HG03025 (cell line): ENCODE results near the gene PUSL1.

ENCODE experiments used
- ATAC-seq: cut with Tn5 transposase; IDR thresholded peaks from one replicate; pipeline ENCODE4 v1.9.1; 2021; ENCODE audit warnings: mild to moderate bottlenecking, moderate library complexity; ENCODE audit not compliant: unreplicated experiment, low FRiP score

The PUSL1 gene

DNA sequence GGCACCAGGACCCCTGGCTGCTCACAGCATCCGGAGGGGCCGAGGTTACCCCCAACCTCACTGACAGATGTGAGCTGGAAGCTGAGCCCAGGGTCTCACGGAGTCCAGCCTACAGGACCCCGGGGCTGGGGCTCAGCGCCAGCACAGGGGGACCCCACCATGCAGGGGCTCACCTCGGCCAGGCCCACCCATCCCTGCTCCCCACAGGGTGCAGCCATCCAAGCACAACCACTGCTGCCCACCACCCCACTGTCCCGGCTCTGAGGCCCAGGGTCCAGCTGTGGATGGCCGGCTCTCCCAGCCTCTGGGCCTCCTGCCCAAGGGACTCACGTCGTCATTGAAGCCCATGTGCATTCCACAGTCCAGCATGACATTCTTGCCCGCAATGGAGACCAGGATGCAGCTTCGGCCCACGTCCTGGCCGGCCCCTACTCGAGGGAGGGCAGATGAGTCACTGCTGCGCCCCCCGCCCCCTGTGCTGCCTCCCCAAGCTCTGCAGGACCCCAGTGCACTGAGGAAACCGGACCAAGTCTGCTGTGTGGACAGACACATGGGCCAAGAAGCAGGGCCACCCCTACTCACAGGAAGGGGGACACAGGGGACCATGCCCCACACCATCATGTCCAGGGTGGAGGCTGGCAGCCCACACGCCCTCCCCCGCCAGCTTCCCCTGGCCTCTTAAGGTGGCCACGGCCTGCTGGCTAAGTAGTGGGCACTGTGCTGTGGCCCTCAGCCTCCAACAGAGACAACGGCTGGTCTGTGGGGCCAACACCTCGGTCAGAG is 12.5 kb downstream of the PUSL1 start:
- no peak for ATAC-seq

DNA sequence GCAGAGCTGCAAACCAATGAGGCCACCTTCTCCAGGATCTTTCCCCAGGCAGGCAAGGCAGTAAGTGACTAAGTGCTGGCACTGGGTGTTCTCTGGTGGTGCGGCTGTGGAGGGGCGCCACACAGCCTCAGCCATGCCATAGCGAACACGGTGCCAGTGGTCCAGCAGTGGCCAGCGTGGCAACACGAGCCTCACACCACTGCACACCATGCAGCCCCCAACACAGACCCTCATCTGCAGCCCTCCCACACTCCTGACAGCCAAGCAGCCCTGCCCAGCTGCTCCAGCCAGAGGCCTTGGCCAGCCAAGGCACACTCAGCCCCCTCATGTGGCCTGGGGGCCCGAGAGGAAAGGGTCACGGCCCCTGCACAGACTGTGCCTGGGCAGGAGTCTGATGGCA is 13.1 kb downstream of the PUSL1 start:
- ATAC-seq = no peak

DNA sequence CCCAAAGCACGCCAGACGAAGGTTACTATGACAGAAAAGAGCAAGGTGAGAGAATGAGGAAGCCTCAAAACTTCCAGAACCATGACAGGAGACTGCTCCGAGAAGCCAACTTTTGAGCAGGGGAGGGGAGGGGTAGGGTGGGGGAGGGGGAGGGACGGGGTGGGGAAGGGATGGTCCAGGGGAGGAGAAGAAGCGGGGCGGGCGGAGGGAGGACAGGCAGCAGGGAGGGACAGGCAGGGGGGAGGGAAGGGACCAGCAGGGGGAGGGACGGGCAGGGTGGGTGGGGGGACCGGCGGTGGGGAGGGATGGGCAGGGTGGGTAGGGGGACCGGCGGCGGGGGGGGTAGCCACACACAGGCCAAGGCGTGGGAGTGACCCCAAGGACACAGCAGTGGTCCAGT is 14.0 kb downstream of the PUSL1 start:
- no peak for ATAC-seq

DNA sequence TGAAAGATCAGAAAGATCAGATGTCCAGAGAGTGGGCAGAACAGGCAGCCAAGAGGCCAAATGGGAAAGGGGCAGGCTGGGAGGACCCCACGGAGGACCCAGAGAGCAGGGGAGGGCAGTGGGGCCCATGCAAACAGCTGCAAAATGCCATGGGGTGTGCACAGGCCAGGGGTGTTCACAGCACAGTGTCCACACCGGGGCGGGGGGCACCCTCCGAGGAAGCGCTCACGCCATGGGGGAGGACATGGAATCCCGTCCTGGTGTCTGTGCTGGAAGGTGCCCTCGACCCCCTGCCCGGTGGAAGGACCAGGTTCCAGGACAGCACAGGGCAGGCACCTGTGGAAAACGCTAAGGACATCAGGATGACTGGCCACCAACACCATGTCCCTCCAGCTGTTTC is 14.6 kb downstream of the PUSL1 start:
- ATAC-seq = no peak

DNA sequence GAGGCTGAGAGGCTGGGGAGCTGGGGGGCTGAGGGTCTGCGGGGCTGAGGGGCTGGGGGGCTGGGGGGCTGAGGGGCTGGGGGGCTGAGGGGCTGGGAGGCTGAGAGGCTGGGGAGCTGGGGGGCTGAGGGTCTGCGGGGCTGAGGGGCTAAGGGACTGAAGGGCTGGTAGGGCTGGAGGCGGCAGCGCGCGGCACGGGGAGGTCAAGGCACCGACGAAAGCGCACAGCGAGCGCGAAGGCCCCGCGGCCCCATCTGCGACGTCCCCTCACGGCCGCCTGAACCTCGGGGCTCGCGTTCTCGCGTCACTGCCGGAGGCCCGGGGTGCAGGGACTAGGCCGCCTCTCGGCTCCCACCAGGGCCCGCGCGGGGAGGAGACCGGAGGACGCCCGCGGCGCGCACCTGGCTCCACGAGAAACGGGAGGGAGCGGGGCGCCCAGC is 15.7 kb downstream of the PUSL1 start:
- ATAC-seq = peak; percentile 12

DNA sequence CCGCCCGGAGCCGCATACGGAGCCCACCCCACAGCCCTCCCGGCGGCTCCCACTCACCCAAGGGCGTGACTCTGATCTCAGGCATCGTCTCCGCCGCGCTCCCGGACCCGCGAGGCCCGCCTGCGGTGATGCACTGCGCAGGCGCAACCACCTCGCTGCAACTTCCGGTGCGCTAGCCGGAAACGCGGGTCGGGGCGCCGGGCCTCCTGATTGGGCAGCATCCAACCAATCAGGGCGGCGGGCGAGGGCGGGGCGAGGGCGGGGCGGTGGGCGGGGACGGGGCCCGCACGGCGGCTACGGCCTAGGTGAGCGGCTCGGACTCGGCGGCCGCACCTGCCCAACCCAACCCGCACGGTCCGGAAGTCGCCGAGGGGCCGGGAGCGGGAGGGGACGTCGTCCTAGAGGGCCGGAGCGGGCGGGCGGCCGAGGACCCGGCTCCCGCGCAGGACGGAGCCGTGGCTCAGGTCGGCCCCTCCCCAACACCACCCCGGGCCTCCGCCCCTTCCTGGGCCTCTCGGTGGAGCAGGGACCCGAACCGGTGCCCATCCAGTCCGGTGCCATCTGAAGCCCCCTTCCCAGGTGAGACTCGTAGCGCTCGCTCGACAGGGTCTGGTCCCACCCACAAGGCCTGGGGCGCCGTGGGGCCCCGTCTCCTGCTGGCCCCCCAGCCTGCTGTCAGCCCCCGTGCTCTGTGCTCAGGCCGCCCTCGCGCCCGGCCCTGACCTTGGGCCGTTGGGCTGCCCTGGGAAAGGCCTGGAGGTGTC is 16.3 kb downstream of the PUSL1 start, which contains the start of the genes CPTP and INTS11:
CPTP (plus strand) TSS at position 279 of the 764 bp plus-strand sequence. CDS start 2,109 bp downstream, outside the sequence.
INTS11 (minus strand) TSS at position 137 of the 764 bp plus-strand sequence; CDS start at position 85, 52 bp downstream.
- peak; percentile 48 for ATAC-seq

DNA sequence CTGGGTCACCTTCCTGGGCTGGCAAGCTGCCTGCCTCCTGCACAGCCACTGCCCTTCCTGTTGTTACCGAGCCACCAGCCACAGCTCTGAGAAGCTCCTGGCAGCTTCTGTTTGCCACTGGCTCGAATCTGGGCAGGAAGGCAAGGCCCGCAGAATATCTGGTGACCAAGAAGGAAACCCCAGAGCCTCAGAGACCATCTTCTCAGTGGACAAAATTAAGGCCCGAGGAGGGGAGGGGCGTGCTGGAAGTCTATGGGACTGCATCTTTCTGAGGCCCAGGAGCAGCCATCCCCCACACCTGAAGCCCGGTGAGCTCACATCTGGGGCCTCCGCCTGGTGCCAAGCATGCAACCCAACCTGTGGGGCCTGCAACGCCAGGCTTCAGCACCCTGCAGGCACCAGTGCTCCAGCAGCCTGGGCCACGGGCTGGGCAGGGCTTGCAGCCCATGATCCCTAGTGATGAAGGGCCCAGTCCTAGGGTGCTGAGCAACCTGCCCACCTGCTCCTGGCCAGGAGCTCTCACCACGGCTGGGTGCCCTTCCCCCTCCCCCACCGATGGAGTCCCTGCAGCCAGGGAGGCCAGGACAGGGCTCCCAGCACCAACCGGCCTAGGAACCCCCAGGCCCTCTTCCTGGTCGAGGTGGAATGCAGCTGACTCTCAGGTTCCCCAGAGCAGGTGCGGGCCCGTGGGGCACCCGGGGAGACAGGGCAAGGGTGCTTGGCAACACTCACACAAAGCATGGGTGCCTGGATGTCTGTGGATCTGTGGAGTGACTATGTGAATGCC is 17.1 kb downstream of the PUSL1 start:
- no peak for ATAC-seq

DNA sequence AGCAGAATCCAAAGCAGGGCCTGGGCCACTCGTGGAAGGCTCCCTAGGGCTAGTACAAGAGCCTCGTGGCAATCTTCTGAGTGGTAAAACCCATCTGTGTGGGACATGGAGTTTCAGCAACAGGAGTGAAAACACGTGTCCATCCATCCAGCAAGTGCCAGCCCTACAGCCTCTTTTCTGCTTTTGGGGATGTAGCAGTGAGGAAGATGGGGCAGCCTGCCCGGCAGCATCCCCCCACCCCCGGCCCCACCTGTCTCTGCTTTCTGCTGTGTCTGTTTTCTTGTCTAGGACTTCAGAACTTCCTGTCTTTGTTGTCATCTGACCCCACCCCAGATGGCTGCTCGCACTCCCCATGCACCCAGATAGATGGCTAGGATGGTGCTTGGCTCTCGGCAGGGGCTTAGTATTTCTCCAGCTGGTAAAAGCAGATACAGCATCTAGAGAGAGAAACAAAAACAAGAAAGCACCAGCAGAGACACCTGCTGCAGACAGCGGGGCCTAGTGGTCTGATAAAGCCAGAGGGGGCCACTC is 17.7 kb downstream of the PUSL1 start:
- ATAC-seq = no peak

DNA sequence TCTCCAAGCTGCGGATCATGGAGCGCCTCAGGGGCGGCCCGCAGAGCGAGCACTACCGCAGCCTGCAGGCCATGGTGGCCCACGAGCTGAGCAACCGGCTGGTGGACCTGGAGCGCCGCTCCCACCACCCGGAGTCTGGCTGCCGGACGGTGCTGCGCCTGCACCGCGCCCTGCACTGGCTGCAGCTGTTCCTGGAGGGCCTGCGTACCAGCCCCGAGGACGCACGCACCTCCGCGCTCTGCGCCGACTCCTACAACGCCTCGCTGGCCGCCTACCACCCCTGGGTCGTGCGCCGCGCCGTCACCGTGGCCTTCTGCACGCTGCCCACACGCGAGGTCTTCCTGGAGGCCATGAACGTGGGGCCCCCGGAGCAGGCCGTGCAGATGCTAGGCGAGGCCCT is 18.9 kb downstream of the PUSL1 start:
- ATAC-seq = no peak

DNA sequence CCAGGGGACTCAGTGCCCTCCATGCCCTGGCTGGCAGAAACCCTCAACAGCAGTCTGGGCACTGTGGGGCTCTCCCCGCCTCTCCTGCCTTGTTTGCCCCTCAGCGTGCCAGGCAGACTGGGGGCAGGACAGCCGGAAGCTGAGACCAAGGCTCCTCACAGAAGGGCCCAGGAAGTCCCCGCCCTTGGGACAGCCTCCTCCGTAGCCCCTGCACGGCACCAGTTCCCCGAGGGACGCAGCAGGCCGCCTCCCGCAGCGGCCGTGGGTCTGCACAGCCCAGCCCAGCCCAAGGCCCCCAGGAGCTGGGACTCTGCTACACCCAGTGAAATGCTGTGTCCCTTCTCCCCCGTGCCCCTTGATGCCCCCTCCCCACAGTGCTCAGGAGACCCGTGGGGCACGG is 19.9 kb downstream of the PUSL1 start:
- ATAC-seq = no peak

DNA sequence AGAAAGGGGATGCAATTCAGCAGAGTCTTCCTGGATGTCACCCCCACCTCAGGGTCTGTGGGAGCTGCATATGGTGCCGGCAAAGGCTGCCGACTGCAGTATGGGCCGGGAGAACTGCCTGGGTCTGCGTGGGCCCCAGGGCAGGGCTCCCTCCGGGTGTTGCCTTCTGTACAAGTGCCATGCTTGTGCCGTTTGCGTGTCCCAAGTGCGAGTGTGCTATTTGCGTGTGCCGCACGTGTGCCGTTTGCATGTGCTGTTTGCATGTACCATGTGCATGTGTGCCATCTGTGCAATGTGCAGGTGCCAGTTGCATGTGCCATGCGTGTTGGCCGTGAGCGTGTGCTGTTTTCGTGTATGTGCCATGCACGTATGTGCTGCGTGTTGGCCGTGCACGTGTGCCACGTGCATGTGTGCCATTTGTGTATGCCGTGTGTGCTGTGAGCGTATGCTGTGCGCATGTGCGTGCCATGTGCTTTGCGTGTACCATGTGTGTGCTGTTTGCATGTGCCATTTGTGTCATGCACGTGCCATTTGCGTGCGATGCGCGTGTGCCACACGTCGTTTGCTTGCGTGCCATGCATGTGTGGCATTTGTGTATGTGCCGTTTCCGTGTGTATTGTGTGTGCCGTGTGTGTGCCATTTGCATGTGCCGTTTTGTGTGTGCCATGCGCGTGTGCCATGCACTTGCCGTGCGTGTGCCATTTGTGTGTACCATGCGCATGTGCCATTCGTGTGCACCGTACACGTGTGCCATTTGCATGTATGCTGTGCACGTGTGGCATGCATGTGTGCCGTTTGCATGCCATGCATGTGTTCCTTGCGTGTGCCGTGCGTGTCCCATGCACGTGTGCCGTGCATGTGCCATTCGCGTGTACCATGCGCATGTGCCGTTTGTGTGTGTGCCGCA is 21.2 kb downstream of the PUSL1 start:
- ATAC-seq = no peak

DNA sequence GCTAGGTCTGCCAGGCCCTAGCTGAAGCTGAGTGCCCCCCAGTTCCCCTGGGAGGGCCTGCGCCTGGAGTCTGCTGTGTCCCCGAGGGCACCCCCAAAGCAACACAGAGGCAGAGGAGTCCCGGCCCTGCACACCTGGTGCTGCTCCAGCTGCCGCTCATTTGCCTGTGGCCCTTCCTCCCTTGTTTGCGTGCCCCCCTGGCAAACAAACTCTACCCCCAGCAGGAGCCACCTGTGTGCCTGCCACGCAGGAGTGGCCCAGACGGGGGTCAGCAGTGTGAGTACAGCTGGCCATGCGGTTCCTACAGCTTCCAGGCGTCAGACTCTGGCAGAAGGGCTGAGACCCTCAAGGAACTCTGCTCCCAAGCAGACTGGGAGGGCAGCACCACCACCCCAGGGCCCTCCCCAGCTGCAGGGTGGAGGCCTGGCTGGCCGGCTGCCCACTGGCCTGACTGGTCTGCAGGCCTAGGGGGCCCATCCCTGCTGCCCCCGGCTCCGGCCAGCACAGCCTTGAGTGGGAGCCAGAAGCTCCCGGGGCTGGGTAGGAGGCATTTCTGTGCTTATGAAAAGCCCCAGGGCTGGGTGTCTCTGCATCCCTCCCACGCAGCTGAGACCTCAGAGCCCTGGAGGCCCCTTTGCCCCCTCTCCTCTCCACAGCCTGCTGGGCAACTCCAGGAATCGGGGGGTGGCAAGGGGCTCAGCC is 22.1 kb downstream of the PUSL1 start:
- no peak for ATAC-seq

DNA sequence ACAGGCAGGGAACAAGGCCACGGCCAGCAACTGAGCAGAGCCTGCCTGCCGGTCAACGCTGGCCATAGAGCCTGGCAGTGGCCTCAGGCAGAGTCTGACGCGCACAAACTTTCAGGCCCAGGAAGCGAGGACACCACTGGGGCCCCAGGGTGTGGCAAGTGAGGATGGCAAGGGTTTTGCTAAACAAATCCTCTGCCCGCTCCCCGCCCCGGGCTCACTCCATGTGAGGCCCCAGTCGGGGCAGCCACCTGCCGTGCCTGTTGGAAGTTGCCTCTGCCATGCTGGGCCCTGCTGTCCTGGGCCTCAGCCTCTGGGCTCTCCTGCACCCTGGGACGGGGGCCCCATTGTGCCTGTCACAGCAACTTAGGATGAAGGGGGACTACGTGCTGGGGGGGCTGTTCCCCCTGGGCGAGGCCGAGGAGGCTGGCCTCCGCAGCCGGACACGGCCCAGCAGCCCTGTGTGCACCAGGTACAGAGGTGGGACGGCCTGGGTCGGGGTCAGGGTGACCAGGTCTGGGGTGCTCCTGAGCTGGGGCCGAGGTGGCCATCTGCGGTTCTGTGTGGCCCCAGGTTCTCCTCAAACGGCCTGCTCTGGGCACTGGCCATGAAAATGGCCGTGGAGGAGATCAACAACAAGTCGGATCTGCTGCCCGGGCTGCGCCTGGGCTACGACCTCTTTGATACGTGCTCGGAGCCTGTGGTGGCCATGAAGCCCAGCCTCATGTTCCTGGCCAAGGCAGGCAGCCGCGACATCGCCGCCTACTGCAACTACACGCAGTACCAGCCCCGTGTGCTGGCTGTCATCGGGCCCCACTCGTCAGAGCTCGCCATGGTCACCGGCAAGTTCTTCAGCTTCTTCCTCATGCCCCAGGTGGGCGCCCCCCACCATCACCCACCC is 22.9 kb downstream of the PUSL1 start, which contains the start of gene TAS1R3:
TAS1R3 (plus strand) TSS at position 213 of the 898 bp plus-strand sequence; CDS start at position 279, 66 bp downstream.
- ATAC-seq = no peak

DNA sequence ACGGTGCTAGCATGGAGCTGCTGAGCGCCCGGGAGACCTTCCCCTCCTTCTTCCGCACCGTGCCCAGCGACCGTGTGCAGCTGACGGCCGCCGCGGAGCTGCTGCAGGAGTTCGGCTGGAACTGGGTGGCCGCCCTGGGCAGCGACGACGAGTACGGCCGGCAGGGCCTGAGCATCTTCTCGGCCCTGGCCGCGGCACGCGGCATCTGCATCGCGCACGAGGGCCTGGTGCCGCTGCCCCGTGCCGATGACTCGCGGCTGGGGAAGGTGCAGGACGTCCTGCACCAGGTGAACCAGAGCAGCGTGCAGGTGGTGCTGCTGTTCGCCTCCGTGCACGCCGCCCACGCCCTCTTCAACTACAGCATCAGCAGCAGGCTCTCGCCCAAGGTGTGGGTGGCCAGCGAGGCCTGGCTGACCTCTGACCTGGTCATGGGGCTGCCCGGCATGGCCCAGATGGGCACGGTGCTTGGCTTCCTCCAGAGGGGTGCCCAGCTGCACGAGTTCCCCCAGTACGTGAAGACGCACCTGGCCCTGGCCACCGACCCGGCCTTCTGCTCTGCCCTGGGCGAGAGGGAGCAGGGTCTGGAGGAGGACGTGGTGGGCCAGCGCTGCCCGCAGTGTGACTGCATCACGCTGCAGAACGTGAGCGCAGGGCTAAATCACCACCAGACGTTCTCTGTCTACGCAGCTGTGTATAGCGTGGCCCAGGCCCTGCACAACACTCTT is 23.8 kb downstream of the PUSL1 start:
- ATAC-seq = no peak

DNA sequence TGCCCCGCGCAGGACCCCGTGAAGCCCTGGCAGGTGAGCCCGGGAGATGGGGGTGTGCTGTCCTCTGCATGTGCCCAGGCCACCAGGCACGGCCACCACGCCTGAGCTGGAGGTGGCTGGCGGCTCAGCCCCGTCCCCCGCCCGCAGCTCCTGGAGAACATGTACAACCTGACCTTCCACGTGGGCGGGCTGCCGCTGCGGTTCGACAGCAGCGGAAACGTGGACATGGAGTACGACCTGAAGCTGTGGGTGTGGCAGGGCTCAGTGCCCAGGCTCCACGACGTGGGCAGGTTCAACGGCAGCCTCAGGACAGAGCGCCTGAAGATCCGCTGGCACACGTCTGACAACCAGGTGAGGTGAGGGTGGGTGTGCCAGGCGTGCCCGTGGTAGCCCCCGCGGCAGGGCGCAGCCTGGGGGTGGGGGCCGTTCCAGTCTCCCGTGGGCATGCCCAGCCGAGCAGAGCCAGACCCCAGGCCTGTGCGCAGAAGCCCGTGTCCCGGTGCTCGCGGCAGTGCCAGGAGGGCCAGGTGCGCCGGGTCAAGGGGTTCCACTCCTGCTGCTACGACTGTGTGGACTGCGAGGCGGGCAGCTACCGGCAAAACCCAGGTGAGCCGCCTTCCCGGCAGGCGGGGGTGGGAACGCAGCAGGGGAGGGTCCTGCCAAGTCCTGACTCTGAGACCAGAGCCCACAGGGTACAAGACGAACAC is 24.5 kb downstream of the PUSL1 start:
- no peak for ATAC-seq

DNA sequence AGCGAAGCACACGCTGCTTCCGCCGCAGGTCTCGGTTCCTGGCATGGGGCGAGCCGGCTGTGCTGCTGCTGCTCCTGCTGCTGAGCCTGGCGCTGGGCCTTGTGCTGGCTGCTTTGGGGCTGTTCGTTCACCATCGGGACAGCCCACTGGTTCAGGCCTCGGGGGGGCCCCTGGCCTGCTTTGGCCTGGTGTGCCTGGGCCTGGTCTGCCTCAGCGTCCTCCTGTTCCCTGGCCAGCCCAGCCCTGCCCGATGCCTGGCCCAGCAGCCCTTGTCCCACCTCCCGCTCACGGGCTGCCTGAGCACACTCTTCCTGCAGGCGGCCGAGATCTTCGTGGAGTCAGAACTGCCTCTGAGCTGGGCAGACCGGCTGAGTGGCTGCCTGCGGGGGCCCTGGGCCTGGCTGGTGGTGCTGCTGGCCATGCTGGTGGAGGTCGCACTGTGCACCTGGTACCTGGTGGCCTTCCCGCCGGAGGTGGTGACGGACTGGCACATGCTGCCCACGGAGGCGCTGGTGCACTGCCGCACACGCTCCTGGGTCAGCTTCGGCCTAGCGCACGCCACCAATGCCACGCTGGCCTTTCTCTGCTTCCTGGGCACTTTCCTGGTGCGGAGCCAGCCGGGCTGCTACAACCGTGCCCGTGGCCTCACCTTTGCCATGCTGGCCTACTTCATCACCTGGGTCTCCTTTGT is 25.3 kb downstream of the PUSL1 start:
- ATAC-seq = no peak
